ENCODE data around the gene HACD2.
A peak's percentile ranks its signal among the peaks of the same experiment; 100 is the strongest.
"Not testable (repeated sequence)": the region's sequence is repeated elsewhere in the genome, so short reads cannot be mapped to it uniquely, and the experiment has no call there.

HACD2 gene

DNA sequence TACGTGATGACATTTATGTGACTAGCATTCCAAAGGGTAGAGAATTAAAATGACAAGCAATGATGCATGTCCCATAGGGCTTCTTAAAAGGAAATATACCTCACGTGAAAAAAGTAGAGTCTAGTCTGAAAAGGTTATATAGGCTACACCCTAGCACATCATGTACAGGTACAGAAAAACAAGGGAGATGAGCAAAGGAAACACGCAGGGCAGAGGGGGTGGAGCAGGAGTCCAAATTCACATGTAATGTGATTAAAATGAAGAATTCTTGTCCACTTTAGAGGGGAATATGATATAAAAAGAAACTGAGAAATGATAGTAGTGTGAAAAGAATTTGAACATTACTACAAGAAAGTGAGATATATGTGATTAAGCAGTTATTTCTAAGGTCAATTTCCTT is 59.4 kb downstream of the HACD2 start:
- no peak for DNase-seq (ENCODE audit: low read depth in 2 of 2)

GRCh38 chr3:123524981-123525380 is 59.9 kb downstream of the HACD2 start:
- DNase-seq (ENCODE audit: low read depth in 2 of 2), result no peak

DNA sequence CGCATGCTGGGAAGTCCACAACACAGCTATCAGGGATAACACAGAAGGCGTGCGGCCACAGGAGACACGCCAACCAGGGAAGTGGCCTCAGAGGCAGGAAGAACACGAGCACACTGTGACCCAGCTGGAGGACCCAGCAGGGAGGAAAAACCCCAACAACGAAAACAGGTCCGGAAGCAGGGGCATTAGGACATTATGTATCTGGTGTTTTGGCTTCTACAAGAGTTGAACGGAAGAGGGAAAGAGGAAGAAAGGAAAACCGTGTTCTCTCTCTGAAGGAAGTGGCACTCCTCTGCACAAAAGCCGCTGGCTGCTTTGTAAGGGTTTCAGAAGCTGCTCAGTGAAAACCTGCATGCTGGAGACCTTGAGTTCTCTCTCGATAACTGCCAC is 61.8 kb downstream of the HACD2 start:
- DNase-seq (ENCODE audit: low read depth in 2 of 2), result no peak

GRCh38 chr3:123522320-123523022 is 62.4 kb downstream of the HACD2 start:
- no peak for DNase-seq (ENCODE audit: low read depth in 2 of 2)

- DNase-seq (ENCODE audit: low read depth in 2 of 2), result no peak
Observed at GRCh38 chr3:123521179-123521969, 63.5 kb downstream of the HACD2 start.

GRCh38 chr3:123520656-123521055 is 64.2 kb downstream of the HACD2 start:
- DNase-seq (ENCODE audit: low read depth in 2 of 2), result no peak

DNA sequence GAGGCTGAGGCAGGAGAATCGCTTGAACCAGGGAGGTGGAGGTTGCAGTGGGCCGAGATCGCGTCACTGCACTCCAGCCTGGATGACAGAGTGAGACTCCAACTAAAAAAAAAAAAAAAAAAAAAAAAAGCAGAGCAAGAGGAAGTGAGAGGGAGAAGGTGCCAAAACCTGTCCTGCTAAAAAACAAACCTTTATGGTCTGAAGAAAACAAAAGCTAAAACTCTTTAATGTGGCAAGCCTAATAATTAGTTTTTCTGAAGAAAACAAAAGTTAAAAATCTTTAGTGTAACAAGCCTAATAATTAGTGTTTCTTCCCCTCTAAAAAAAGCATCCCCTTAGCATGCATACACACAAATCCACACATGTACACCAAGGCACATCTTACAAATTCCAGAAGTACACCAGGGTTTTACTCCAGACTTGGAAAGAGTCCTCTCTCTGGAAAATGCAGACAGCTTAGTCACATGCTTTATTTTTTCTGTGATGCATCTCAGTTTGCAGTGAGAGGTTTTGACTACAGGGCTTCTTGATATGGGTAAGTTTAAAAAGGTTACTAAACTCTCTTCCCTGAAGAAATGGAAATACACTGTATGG is 65.9 kb downstream of the HACD2 start:
- DNase-seq (ENCODE audit: low read depth in 2 of 2), result no peak

GRCh38 chr3:123511726-123512125 is 73.1 kb downstream of the HACD2 start:
- no peak for DNase-seq (ENCODE audit: low read depth in 2 of 2)

GRCh38 chr3:123511084-123511483 is 73.8 kb downstream of the HACD2 start:
- no peak for DNase-seq (ENCODE audit: low read depth in 2 of 2)

- DNase-seq (ENCODE audit: low read depth in 2 of 2), result no peak
Observed at GRCh38 chr3:123508178-123508577, 76.7 kb downstream of the HACD2 start.

- no peak for DNase-seq (ENCODE audit: low read depth in 2 of 2)
Observed at GRCh38 chr3:123505820-123506219, 79.0 kb downstream of the HACD2 start.

DNA sequence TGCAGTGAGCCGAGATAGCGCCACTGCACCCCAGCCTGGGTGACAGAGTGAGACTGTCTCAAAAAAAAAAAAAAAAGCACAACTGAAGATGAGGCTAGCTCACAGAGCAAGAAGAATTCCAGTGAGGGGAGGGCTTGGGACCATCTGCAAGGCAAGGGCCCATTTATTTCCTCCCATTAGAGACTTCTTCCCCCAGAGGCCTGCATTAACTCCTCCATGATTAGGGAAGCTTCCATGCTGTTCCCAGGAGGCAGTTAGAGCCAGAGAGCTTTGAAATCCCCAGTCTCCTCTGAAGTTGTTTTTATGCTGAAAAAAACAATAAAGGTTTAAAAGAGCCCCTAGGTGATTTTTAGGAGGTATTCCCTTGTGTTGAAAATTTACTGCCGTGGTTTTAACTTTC is 81.7 kb downstream of the HACD2 start:
- DNase-seq (ENCODE audit: low read depth in 2 of 2), result no peak

- no peak for DNase-seq (ENCODE audit: low read depth in 2 of 2)
Observed at GRCh38 chr3:123499322-123499721, 85.5 kb downstream of the HACD2 start.

DNA sequence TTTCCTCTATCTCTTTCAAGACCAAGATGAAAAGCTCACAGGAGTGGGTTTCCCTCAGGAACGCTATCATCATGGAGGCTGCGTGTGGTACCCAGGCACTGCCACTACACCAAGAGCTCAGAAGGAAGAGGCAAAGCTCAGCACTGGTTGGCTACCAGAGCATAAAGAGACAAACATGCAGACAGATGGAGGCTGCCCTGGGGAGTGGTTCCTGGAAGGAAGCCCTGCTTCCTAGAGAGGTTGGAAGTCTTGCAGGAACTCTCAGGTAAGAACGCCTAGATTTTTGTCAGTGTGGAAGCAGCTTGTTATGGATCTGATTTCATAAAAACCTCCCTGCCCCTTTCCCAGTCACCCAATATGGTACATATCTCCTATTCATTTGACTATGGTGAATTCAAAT is 86.1 kb downstream of the HACD2 start:
- no peak for DNase-seq (ENCODE audit: low read depth in 2 of 2)

GRCh38 chr3:123493912-123494311 is 90.9 kb downstream of the HACD2 start:
- DNase-seq (ENCODE audit: low read depth in 2 of 2), result no peak

- no peak for DNase-seq (ENCODE audit: low read depth in 2 of 2)
Observed at GRCh38 chr3:123491966-123492587, 92.8 kb downstream of the HACD2 start.

DNA sequence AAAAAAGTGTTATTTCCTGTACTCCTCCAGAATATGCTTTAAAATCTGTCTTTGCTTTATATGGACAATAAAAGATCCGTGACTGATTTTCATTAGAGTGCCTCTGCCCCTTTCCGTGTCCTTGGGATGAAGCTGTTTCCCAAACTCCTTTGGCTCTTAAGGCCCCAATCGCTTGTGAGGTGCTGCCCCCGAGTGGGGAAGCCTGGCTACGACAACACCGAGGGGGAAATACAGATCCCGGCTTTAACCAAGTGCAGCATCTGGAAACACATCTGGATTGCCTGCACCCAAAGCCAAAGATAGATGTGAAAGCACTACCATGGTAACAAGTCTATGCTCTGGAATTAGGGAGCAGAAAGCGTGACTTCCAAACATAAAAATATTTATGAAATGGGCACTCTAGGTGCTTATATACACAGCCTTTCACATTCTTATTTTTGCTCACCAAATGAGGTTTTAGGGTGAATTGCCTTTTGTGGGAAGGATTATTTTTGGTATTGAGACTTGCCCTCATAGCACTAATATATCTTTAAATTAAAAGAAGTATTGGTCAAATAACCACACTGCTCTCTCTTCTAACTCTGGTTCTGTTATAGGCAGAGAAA is 95.4 kb downstream of the HACD2 start:
- peak; percentile 27 to 46 for DNase-seq (ENCODE audit: low read depth in 2 of 2)

DNA sequence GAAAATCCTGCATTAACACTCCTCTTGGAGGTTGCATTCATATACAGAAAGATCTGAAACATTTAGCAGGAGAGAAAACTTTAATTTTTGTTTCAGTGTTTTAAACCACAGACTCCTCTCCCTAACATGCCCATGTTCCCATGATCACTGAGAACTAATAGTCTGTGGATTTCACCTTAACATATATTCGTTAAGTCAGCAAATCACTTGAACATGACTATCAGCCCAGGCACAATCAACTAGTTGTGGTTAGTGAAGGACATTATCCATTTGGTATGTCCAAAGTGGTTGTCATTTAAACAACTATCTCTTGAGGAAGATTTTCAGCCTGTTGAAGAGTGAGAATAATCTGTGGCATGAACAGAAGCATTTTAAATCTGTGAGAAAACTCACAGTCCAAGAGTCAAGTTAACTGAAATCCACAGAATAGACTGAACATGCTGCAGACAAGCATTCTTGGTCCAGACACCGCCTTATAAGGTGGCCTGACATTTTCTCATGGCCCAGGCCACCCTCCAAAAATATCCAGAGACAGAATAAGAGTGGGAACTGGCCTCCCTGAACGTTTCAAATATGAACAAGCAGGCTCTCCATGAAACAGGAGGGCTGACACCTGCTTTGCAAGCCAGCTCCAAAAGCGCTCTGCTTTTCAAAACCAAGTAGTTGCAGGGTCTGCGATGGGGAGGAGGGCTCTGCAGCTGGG is 96.1 kb downstream of the HACD2 start:
- DNase-seq (ENCODE audit: low read depth in 2 of 2), result no peak

GRCh38 chr3:123487063-123487462 is 97.8 kb downstream of the HACD2 start:
- not testable (repeated sequence) for DNase-seq (ENCODE audit: low read depth in 2 of 2)

GRCh38 chr3:123486460-123486859 is 98.4 kb downstream of the HACD2 start:
- no peak for DNase-seq (ENCODE audit: low read depth in 2 of 2)

GRCh38 chr3:123485551-123485950 is 99.3 kb downstream of the HACD2 start:
- DNase-seq (ENCODE audit: low read depth in 2 of 2), result no peak
